ENCODE results near the gene MAP4.

GRCh38 chr3:47804577-47804976, 211.6 kb downstream of the MAP4 start:
- TF ChIP-seq, protein P1, sequence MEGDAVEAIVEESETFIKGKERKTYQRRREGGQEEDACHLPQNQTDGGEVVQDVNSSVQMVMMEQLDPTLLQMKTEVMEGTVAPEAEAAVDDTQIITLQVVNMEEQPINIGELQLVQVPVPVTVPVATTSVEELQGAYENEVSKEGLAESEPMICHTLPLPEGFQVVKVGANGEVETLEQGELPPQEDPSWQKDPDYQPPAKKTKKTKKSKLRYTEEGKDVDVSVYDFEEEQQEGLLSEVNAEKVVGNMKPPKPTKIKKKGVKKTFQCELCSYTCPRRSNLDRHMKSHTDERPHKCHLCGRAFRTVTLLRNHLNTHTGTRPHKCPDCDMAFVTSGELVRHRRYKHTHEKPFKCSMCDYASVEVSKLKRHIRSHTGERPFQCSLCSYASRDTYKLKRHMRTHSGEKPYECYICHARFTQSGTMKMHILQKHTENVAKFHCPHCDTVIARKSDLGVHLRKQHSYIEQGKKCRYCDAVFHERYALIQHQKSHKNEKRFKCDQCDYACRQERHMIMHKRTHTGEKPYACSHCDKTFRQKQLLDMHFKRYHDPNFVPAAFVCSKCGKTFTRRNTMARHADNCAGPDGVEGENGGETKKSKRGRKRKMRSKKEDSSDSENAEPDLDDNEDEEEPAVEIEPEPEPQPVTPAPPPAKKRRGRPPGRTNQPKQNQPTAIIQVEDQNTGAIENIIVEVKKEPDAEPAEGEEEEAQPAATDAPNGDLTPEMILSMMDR (IDR thresholded peaks at IDR 0.05; ENCODE audit: poor library complexity, severe bottlenecking) = no peak
- TF ChIP-seq POLR2AphosphoS5 (IDR thresholded peaks at IDR 0.05) (no peak), REST (IDR thresholded peaks at IDR 0.05; ENCODE audit: borderline replicate concordance) (no peak), TAF1 (IDR thresholded peaks at IDR 0.05; ENCODE audit: low read depth) (no peak), RAD21 (conservative IDR thresholded peaks at IDR 0.05) (no peak), EZH2 (IDR thresholded peaks at IDR 0.05; ENCODE audit: borderline replicate concordance, insufficient read depth, low read length, poor library complexity, severe bottlenecking) (no peak), EP300 (conservative IDR thresholded peaks at IDR 0.05; ENCODE audit: poor library complexity, severe bottlenecking) (no peak)
